Kidney (tissue), 14 donors: Measurements from ENCODE around the gene BTN3A1. TPM values are rescaled to one million over a fixed set of nuclear protein-coding genes. Genes with fewer than 3 reads are reported as not detected.

Source experiments
- DNase-seq, 5 donors: peaks; one replicate each; pipeline ENCODE4 v3.0.0-alpha.2; 2013 to 2020
- FAIRE-seq: peaks from 2 replicates; lab custom pipeline; 2012; peaks lifted over from hg19 to GRCh38; lab: Jason Lieb, UNC
- H3K27ac ChIP-seq, 2 donors: one replicate each; pipeline ENCODE4 v1.7.0; 2013; ENCODE audit warnings: low read depth in 2 of 2, low read length in 2 of 2, inconsistent platforms in 1 of 2
- H3K27me3 ChIP-seq: one replicate; pipeline ENCODE4 v1.7.1; 2013; ENCODE audit warnings: low read length, inconsistent platforms; ENCODE audit not compliant: control insufficient read depth, insufficient read depth
- H3K36me3 ChIP-seq, 3 donors: one replicate each; pipeline versions ENCODE4 v1.7.0 to v1.7.1; 2013; ENCODE audit warnings: low read length in 3 of 3, control low read depth in 1 of 3, inconsistent platforms in 1 of 3; ENCODE audit not compliant: insufficient read depth in 3 of 3, control insufficient read depth in 2 of 3
- H3K4me1 ChIP-seq, 3 donors: one replicate each; pipeline versions ENCODE4 v1.7.0 to v1.7.1; 2013; ENCODE audit warnings: low read length in 3 of 3, inconsistent platforms in 1 of 3, low read depth in 1 of 3; ENCODE audit not compliant: control insufficient read depth in 2 of 3, insufficient read depth in 2 of 3
- H3K4me3 ChIP-seq, 3 donors: one replicate each; pipeline versions ENCODE4 v1.7.0 to v1.8.1; 2013; ENCODE audit warnings: low read length in 3 of 3, control low read depth in 1 of 3, inconsistent platforms in 1 of 3
- H3K9ac ChIP-seq, 3 donors: one replicate each; pipeline versions ENCODE4 v1.7.0 to v1.7.1; 2013; ENCODE audit warnings: low read length in 3 of 3, control low read depth in 1 of 3, inconsistent platforms in 1 of 3
- H3K9me3 ChIP-seq, 3 donors: one replicate each; pipeline versions ENCODE4 v1.7.0 to v1.7.1; 2013; ENCODE audit warnings: low read length in 3 of 3, control low read depth in 1 of 3, inconsistent platforms in 1 of 3; ENCODE audit not compliant: control insufficient read depth in 2 of 3, insufficient read depth in 1 of 3
- CTCF ChIP-seq: IDR thresholded peaks from 3 replicates; pipeline ENCODE4 v1.5.1; 2012; ENCODE audit warnings: mild to moderate bottlenecking, moderate library complexity, borderline replicate concordance; ENCODE audit not compliant: insufficient read depth; ENCODE audit errors: extremely low read depth
- intact Hi-C: fragments of 100-400 bp; cut with DNase I; formaldehyde crosslinking; loops from one replicate; pipeline ENCODE4 v1.11.1; 2022
- polyA plus RNA-seq: library from polyadenylated mRNA; stranded (reverse); fragments of 350-450 nt; fragmentation: Illumina TruSeq; extraction: RNeasy Lipid Tissue Mini Kit (QIAGEN cat#74804); gene quantifications from one replicate; pipeline ENCODE4 v1.2.3, GENCODE V29; 2014; ENCODE audit warnings: low read depth, low replicate concordance; ENCODE audit not compliant: insufficient read depth
- total RNA-seq: library from RNA; stranded (reverse); fragmentation: NEBNext Ultra II Directional; extraction: Animal tissue kit (Norgen Biotek cat#: 25700); gene quantifications from one replicate; pipeline ENCODE4 v1.2.1, GENCODE V29; 2021
- donor health status: control.
- donor health status: control.
- donor health status: control.
- donor health status: control.
- donor health status: control.
- donor health status: DM: yes; HTN: yes; CAD: no.
- donor health status: Normal renal cell carcinoma (clear cell type).

Gene BTN3A1
- total and polyA plus RNA-seq, 2 donors from 2014 or later = 13.8 to 23.1 TPM

- DNase-seq (no peak), FAIRE-seq (no peak)
- peak overlapping the region; percentile 35 to 79 (median 68) for H3K9ac ChIP-seq
- H3K4me1 ChIP-seq = peaks cover 0 to 5% (median 4%) of the 10 kb centered on the region in 3 donors
- no peak for TF ChIP-seq CTCF
- no peaks in the 10 kb centered on the region for H3K27me3 ChIP-seq
- peak overlapping the region; percentile 71 to 78 (median 73) for H3K4me3 ChIP-seq
- H3K27ac ChIP-seq = peak overlapping the region; percentile 57 to 82
- H3K9me3 ChIP-seq = no peaks in the 10 kb centered on the region
- no peaks in the 10 kb centered on the region for H3K36me3 ChIP-seq
- intact Hi-C loops = no loop called here
Measured at GRCh38 chr6:26440977-26441358, 38.9 kb downstream of the BTN3A1 start.

- no peaks in the 10 kb centered on the region for H3K36me3 ChIP-seq
- no peak overlapping the region for H3K9ac ChIP-seq
- TF ChIP-seq CTCF = no peak
- intact Hi-C loops = no loop called here
- H3K9me3 ChIP-seq = no peaks in the 10 kb centered on the region
- no peak for FAIRE-seq
- no peaks in the 10 kb centered on the region for H3K27me3 ChIP-seq
- peaks cover 0 to 5% (median 4%) of the 10 kb centered on the region in 3 donors for H3K4me1 ChIP-seq
- no peak for DNase-seq
- no peak overlapping the region for H3K27ac ChIP-seq
- peak overlapping the region in 1 of 3 donors; percentile 37 for H3K4me3 ChIP-seq
Measured at GRCh38 chr6:26441977-26442376, 39.9 kb downstream of the BTN3A1 start.

- no peak overlapping the region for H3K27ac ChIP-seq
- DNase-seq = no peak
- H3K4me1 ChIP-seq = peaks cover 0 to 4% (median 0%) of the 10 kb centered on the region in 3 donors
- no peak overlapping the region for H3K9ac ChIP-seq
- H3K9me3 ChIP-seq = no peaks in the 10 kb centered on the region
- H3K4me3 ChIP-seq = no peak overlapping the region
- no peaks in the 10 kb centered on the region for H3K36me3 ChIP-seq
- H3K27me3 ChIP-seq = no peaks in the 10 kb centered on the region
- intact Hi-C loops = no loop called here
- no peak for TF ChIP-seq CTCF
- no peak for FAIRE-seq
Measured at GRCh38 chr6:26445934-26446667, 44.0 kb downstream of the BTN3A1 start.

GRCh38 chr6:26447257-26447656, 45.2 kb downstream of the BTN3A1 start:
- no peak overlapping the region for H3K27ac ChIP-seq

More at GRCh38 chr6:26447257-26447656, 45.2 kb downstream of the BTN3A1 start:
- no peak for DNase-seq
- Histone ChIP-seq H3K9ac (no peak overlapping the region), H3K27me3 (no peaks in the 10 kb centered on the region), H3K36me3 (no peaks in the 10 kb centered on the region), H3K4me3 (no peak overlapping the region), H3K9me3 (no peaks in the 10 kb centered on the region), H3K4me1 (peaks cover 0 to under 1% (median 0%) of the 10 kb centered on the region in 3 donors)
- no peak for FAIRE-seq
- intact Hi-C loops = no loop called here
- TF ChIP-seq CTCF = no peak
